Pancreas (tissue), 10 donors: ENCODE measurements around the gene OR4B1. TPM values are rescaled to one million over a fixed set of nuclear protein-coding genes. Genes with fewer than 3 reads are reported as not detected.
"Not testable (repeated sequence)": the region's sequence is repeated elsewhere in the genome, so short reads cannot be mapped to it uniquely, and the experiment has no call there.

Experiments
- ATAC-seq, 4 donors: fragments of 200-7000 bp; cut with Tn5 transposase; one replicate each; pipeline versions ENCODE4 v1.8.0 to v1.9.1; 2020; ENCODE audit warnings: mild to moderate bottlenecking in 4 of 4, moderate library complexity in 4 of 4
- DNase-seq, 6 donors: peaks; one replicate each; pipeline ENCODE4 v3.0.0-alpha.2; 2020
- FAIRE-seq: peaks from 2 replicates; lab custom pipeline; 2012; peaks lifted over from hg19 to GRCh38; lab: Jason Lieb, UNC
- H3K27ac ChIP-seq, 4 donors: fragments of 200-600 bp; sonication (generic); 1 replicate in 3 of 4; 2 replicates in 1 of 4; pipeline versions ENCODE4 v1.5.0 to v1.8.0; 2020
- H3K27me3 ChIP-seq, 4 donors: fragments of 200-600 bp; one replicate each; pipeline ENCODE4 v1.8.0; 2021
- H3K36me3 ChIP-seq, 3 donors: fragments of 200-600 bp; sonication (generic) in 1 of 3; one replicate each; pipeline versions ENCODE4 v1.5.0 to v1.8.0; 2020 to 2021
- H3K4me1 ChIP-seq, 3 donors: fragments of 200-600 bp; one replicate each; pipeline ENCODE4 v1.8.0; 2021
- H3K4me3 ChIP-seq, 4 donors: fragments of 200-600 bp; sonication (generic) in 2 of 4; one replicate each; pipeline versions ENCODE4 v1.5.0 to v1.8.0; 2020 to 2021
- H3K9me3 ChIP-seq, 4 donors: fragments of 200-600 bp; one replicate each; pipeline ENCODE4 v1.8.0; 2021
- CTCF ChIP-seq, 4 donors: fragments of 200-600 bp; sonication (generic) in 3 of 4; IDR thresholded peaks; one replicate each; pipeline versions ENCODE4 v1.5.0 to v1.8.0; 2021; ENCODE audit warnings: antibody characterized with exemption in 4 of 4
- WGBS, 2 donors: extraction: QIAGEN DNeasy Blood & Tissue Kit; methylation state at CpG; one replicate each; pipeline ENCODE4 v1.1.7; 2013; 5-methylcytosine and 5-hydroxymethylcytosine counted together
- intact Hi-C, 3 donors: fragments of 100-400 bp; cut with DNase I; formaldehyde crosslinking; loops; one replicate each; pipeline versions ENCODE4 v1.11.1 to v1.14.2; 2022
- polyA plus RNA-seq, 2 donors: library from polyadenylated mRNA; stranded (reverse); fragments of 200-250 nt; gene quantifications; one replicate each; pipeline ENCODE4 v1.2.3, GENCODE V29; 2013
- total RNA-seq, 6 donors: library from RNA; stranded (reverse); fragmentation: NEBNext Ultra II Directional in 4 of 6; extraction: Animal tissue kit (Norgen Biotek cat#: 25700) in 4 of 6; gene quantifications; one replicate each; pipeline versions ENCODE4 v1.2.1 to v1.2.4, GENCODE V29; 2021 to 2023
- donor health status: healthy with polysubstance abuse.
- donor health status: DM: no; HTN: no; CAD: no; lungs with moderate emphysema.
- donor health status: DM: no; HTN: no; CAD: no.
- donor health status: control.
- donor health status: control.
- donor health status: Bipolar disorder and iron deficiency.
- donor health status: DM: yes; HTN: yes; CAD: no.
- donor health status: DM: no; HTN: no; CAD: no.
- donor health status: DM: no; HTN: no; CAD: no.
- donor health status: DM: yes; HTN: yes; CAD: no.

OR4B1 gene
- total and polyA plus RNA-seq, 8 donors: not detected

- peaks cover 0 to 3% (median 0%) of the 10 kb centered on the region in 4 donors for H3K27me3 ChIP-seq
- FAIRE-seq (no peak), ATAC-seq (no peak), DNase-seq (no peak)
- no peaks in the 10 kb centered on the region for H3K4me1 ChIP-seq
- no peak overlapping the region for H3K4me3 ChIP-seq
- H3K27ac ChIP-seq: no peak overlapping the region
- H3K9me3 ChIP-seq: no peaks in the 10 kb centered on the region
- TF ChIP-seq CTCF (IDR thresholded peaks at IDR 0.05): no peak
- 15 to 18% methylated on average over 7 of the region's 7 CpGs for WGBS, 2 donors
- no peaks in the 10 kb centered on the region for H3K36me3 ChIP-seq
- intact Hi-C loops: no loop called here
Measured at GRCh38 chr11:48210052-48210451, 6.6 kb upstream of the OR4B1 start.

- FAIRE-seq (no peak), DNase-seq (peak in 1 of 6 donors; percentile 59), ATAC-seq (no peak)
- Histone ChIP-seq H3K4me3 (no peak overlapping the region), H3K27ac (no peak overlapping the region), H3K9me3 (no peaks in the 10 kb centered on the region), H3K27me3 (no peaks in the 10 kb centered on the region), H3K36me3 (no peaks in the 10 kb centered on the region), H3K4me1 (no peaks in the 10 kb centered on the region)
- WGBS, 2 donors: 68 to 82% methylated on average over 17 to 18 of the region's 18 CpGs
- intact Hi-C loops: no loop called here
- TF ChIP-seq CTCF (IDR thresholded peaks at IDR 0.05): no peak
Measured at GRCh38 chr11:48228761-48229160, 12.2 kb downstream of the OR4B1 start.

GRCh38 chr11:48230057-48230456 lies 13.4 kb downstream of the OR4B1 start:
- H3K27me3 ChIP-seq, intact Hi-C loops, ATAC-seq, FAIRE-seq, H3K4me3 ChIP-seq, H3K36me3 ChIP-seq, DNase-seq, H3K9me3 ChIP-seq, H3K27ac ChIP-seq, H3K4me1 ChIP-seq: not testable (repeated sequence)
- 62 to 72% methylated on average over 11 of the region's 11 CpGs for WGBS, 2 donors

- DNase-seq (no peak), FAIRE-seq (no peak), ATAC-seq (no peak)
- intact Hi-C loops: no loop called here
- Histone ChIP-seq H3K27ac (no peak overlapping the region), H3K36me3 (no peaks in the 10 kb centered on the region), H3K27me3 (peaks cover 0 to 3% (median 0%) of the 10 kb centered on the region in 4 donors), H3K9me3 (no peaks in the 10 kb centered on the region), H3K4me1 (no peaks in the 10 kb centered on the region), H3K4me3 (no peak overlapping the region)
- TF ChIP-seq CTCF (IDR thresholded peaks at IDR 0.05): no peak
- 13 to 31% methylated on average over 3 of the region's 3 CpGs for WGBS, 2 donors
Measured at GRCh38 chr11:48237727-48238126, 21.1 kb downstream of the OR4B1 start.

- no peak for DNase-seq
- intact Hi-C loops: no loop called here
- H3K9me3 ChIP-seq: no peaks in the 10 kb centered on the region
Measured at GRCh38 chr11:48242501-48242900, 25.9 kb downstream of the OR4B1 start.

More at GRCh38 chr11:48242501-48242900, 25.9 kb downstream of the OR4B1 start:
- TF ChIP-seq CTCF (IDR thresholded peaks at IDR 0.05): no peak
- Histone ChIP-seq H3K4me3 (no peak overlapping the region), H3K27me3 (peaks cover 0 to 3% (median 0%) of the 10 kb centered on the region in 4 donors), H3K27ac (no peak overlapping the region), H3K36me3 (no peaks in the 10 kb centered on the region), H3K4me1 (no peaks in the 10 kb centered on the region)
- 53 to 54% methylated on average over 3 of the region's 3 CpGs for WGBS, 2 donors
- no peak for FAIRE-seq
- no peak for ATAC-seq
